GM10847 (cell line): ENCODE results near the gene ZCCHC17.

ENCODE experiments used
- POLR2A ChIP-seq: IDR thresholded peaks from 2 replicates; pipeline ENCODE4 v1.6.1; 2011; ENCODE audit not compliant: insufficient read length; ENCODE audit errors: extremely low read depth

The ZCCHC17 gene

GRCh38 chr1:31296486-31297276 is at the start of gene ZCCHC17, which contains the start of gene SNRNP40:
ZCCHC17 (plus strand) TSS chr1:31297032; CDS start chr1:31310099, 13,067 bp downstream.
SNRNP40 (minus strand) TSS chr1:31296788; CDS start chr1:31296751, 37 bp downstream.
- TF ChIP-seq POLR2A: peak; percentile 86

- TF ChIP-seq POLR2A: no peak
These were observed 48.6 kb upstream of the ZCCHC17 start for GRCh38 chr1:31248276-31248675.

GRCh38 chr1:31249854-31250253 is 47.0 kb upstream of the ZCCHC17 start:
- TF ChIP-seq POLR2A: no peak

- no peak for TF ChIP-seq POLR2A
These were observed 39.6 kb upstream of the ZCCHC17 start for GRCh38 chr1:31257213-31257612.

- no peak for TF ChIP-seq POLR2A
These were observed 38.3 kb upstream of the ZCCHC17 start for GRCh38 chr1:31258581-31258980.

- TF ChIP-seq POLR2A: no peak
These were observed 37.1 kb upstream of the ZCCHC17 start for GRCh38 chr1:31259746-31260145.

GRCh38 chr1:31261916-31262315 is 34.9 kb upstream of the ZCCHC17 start:
- no peak for TF ChIP-seq POLR2A

GRCh38 chr1:31263408-31263807 is 33.4 kb upstream of the ZCCHC17 start:
- no peak for TF ChIP-seq POLR2A

- no peak for TF ChIP-seq POLR2A
These were observed 31.9 kb upstream of the ZCCHC17 start for GRCh38 chr1:31264790-31265386.

GRCh38 chr1:31266547-31266946 is 30.3 kb upstream of the ZCCHC17 start:
- no peak for TF ChIP-seq POLR2A

- no peak for TF ChIP-seq POLR2A
These were observed 24.5 kb upstream of the ZCCHC17 start for GRCh38 chr1:31272369-31272768.

- no peak for TF ChIP-seq POLR2A
These were observed 23.2 kb upstream of the ZCCHC17 start for GRCh38 chr1:31273619-31274018.

GRCh38 chr1:31289021-31289420 is 7.8 kb upstream of the ZCCHC17 start:
- no peak for TF ChIP-seq POLR2A

- TF ChIP-seq POLR2A: no peak
These were observed 852 bp upstream of the ZCCHC17 start for GRCh38 chr1:31295874-31296485.

GRCh38 chr1:31297277-31298247 is 730 bp downstream of the ZCCHC17 start:
- TF ChIP-seq POLR2A: no peak
